T-helper 9 cell (primary cell): ENCODE measurements around the gene UMODL1.

Experiments
- DNase-seq: peaks from one replicate; pipeline ENCODE4 v3.0.0-alpha.2; 2020

UMODL1 gene

GRCh38 chr21:42040411-42041180, 30.5 kb upstream of the UMODL1 start:
- no peak for DNase-seq

DNA sequence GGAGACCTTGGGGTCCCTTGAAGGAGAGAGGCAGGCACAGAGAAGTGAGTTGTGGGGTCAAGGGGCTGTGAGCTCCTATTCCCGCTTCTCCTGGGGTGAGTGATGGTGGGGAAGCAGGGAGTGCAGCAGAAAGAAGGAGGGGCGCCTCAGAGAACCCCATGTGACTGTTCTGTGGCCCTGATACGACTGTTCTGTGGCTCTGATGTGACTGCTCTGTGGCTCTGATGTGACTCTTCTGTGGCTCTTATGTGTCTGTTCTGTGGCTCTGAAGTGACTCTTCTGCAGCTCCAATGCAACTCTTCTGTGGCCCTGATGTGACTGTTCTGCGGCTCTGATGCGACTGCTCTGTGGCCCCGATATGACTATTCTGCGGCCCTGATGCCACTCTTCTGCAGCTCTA, 29.9 kb upstream of the UMODL1 start:
- no peak for DNase-seq

DNA sequence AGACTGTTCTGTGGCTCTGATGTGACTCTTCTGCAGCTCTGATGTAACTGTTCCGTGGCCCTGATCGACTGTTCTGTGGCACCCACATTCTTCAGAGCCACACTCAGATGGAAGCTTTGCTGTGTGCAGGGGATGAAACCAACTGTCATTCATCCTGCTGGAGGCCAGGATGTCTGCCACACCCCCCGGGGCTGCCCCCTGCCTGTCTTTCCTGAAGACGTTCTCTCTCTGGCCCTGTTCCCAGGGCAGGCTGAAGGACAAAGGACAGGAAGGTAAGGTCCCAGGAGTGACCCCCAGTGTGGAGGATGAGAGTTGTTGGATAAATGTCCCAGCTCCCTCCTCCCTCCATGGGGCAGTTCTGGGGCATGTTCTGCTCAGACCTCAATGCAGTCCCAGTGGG, 29.4 kb upstream of the UMODL1 start:
- no peak for DNase-seq

DNA sequence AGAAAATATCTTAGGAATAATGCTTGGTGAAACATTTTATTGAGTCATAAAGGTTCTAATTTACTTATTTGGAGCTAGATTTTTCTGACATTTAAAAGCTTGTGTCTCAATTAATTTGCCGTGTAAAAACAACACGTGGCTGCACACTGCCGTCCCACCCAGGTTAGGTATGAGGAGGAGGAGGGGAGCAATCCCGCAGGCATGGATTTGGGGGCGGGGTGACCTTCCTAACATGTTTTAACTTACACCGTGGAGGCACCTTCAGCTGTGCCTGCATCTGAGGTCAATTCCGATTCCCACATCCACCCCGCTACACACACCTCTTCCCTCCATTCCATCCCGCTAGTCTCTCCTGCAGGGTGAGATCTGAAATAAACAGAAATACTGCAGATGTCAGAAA, 28.5 kb upstream of the UMODL1 start:
- no peak for DNase-seq

DNA sequence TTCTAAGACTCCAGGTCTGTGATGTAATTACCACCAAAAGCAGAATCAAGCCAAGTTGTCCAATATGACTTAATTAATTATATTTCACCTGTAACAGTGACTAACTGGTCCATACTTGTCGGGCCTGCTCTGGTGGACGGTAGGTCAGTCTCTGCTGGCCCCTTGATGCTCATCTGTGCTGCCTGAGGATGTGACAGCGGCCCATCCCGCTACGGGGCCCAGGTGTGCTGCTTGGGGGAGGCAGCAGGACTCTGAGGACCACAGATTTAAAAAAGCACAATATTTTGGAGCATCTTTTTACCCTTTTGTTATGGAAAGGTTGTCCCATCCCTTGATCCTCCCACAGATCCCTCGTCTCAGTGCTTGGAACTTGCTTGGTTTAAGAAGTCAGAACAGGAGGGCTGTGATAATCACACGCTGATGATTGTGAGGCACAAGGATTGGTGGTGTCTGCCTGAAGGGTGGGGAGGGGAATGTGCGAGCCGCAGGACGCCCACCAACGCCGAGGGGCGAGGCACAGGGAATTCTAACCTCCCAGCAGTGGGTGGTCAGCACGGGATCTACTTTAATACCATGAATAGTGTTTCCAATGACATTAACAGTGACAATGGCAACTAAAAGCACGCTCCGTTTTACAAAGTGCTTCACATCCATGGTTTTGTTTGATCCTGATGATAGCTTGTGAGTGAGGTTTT, 27.8 kb upstream of the UMODL1 start:
- DNase-seq, result no peak

GRCh38 chr21:42043961-42044360, 27.2 kb upstream of the UMODL1 start:
- DNase-seq, result no peak

- no peak for DNase-seq
Measured at GRCh38 chr21:42044871-42045495, 26.1 kb upstream of the UMODL1 start.

DNA sequence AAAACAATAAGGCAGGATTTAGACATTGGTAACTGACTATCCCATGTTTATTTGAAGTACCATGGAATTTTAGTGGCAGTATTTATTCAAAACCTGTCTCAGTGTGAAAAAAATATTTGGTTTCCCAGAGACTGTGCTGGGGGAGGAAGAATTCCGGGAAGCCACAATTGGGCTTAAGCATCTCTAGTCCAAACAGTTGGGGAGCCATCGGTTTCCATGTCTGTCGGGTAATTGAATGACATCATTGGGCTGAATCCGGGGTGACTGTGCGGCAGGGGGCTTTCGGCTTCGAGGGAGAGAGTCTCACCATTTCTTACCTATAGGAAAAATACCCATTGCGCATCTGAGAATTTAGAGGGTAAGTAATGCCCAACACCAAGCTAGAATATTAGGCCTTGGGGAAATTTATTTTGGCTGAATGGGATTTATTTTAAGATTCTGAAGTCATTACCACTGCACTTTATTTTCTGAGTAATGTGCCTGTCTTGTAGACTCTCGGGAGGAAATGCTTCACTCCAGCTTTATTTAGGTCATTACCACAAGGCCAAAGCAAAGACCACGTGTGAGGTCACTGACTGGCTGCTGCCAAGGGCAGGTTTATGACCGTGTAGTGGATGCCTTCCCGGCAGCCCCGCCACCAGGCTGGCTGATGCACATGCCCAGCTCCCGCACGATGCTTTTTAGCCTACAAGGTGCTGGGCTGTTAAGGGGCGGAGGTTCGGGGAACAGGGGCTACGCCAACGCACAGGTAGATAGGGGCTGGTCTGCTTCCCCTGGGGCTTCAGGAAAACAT, 23.1 kb upstream of the UMODL1 start:
- no peak for DNase-seq

- no peak for DNase-seq
Measured at GRCh38 chr21:42048870-42049577, 22.1 kb upstream of the UMODL1 start.

DNA sequence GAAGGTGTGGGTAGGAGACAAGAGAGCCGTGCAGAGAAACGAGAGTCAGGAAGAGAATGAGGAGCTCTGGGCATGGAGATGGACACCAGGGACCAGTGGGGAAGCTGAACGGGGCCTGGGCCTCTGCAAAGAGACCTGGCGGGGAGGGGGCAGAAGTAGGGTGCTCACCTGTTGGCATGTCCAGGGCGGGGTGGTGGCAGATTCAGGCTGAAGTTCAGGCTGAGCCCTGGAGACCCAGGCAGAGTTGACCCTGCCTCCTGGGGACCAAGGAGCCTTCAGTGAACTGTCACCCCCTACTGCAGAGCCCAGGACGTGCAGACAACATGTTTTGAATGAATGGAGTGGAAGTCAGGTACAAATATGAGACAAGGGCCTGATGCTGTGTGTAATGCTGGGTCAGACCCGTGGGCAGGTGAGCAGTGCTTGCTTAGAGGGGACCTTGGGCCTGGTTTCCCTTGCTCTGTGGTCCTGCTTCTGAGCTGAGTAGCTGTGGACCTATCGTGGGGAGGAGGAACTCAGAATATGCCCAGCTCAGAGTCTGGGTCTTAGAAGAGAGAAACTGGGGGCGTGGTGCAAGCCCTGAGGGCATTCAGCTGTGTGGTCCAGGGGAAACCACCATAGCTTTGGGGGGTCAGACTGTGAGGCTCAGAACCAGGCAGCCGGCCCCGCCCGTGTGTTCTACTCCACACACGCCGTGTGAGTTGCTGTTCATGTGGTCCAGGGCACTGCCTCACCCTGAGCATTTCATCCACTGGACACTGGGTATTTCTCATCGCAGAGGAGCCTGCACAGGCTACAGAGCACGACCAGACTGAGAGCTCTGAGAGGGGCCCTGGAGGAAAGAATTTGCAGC, 21.3 kb upstream of the UMODL1 start:
- DNase-seq, result no peak

DNA sequence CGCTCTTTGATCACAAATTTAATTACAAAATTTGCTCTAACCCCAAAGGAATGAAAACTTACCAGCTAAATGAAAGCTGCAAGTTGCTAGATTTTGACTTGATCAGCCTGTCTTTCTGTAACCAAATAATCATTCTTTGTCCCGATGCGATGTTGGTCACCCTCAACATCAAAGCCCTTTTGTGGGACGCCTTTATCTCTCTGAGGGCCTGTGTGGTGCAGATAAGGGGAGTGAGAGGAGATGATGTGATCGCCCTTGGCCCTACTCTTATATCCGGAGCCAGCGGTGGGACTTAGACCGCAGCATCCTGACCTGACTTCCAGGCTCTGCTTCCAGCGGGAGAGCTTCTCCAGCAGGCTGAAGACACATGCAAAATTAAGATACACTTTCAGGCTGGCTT, 19.3 kb upstream of the UMODL1 start:
- no peak for DNase-seq

DNA sequence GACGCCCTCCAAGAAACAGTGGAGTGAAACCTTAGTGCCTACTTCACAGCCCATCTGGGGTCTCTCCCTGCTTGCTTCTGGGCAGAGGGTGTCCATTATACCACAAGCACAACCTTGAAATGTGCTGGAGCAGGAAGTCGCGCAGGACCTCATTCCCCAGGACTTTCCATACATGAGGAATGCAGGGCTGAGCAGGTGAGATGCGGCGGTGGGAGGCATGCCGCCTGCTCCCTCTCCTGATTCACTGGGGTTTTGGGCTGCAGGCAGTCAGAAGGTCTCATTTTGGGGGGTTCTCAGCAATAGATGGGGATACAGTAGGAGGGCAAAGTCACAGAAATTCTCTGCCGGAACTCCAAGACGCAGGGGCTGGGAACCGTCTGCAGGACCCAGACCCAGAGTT, 15.7 kb upstream of the UMODL1 start:
- no peak for DNase-seq

- DNase-seq, result no peak
Measured at GRCh38 chr21:42056468-42056867, 14.6 kb upstream of the UMODL1 start.

- no peak for DNase-seq
Measured at GRCh38 chr21:42056996-42057689, 14.0 kb upstream of the UMODL1 start.

DNA sequence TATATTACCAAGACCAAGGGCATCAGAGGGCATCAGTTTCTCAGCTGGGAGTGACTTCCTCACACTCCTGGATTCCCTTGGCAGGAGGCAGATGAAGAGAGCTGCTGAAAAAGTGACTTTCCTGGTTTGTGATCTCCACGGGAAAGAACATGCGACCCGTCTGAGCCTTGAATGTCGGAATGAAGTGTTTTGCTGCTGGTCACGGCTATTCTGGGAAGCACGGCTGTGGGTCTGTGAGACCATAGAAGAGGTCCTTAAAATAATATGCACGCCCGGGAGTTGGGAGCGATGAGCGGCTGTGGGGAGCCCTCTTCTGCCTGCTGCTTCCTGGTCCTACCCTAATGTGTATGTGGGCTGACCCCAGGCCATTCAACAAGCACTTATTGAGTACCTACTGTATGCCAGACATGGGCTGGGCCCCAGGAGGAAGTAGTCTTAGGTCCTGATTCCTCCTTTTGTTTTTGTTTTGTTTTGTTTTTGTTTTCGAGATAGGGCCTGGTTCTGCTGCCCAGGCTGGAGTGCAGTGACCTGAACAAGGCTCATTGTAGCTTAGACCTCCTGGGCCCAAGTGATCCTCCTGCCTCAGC, 13.2 kb upstream of the UMODL1 start:
- DNase-seq, result no peak

- DNase-seq, result no peak
Measured at GRCh38 chr21:42058631-42059111, 12.4 kb upstream of the UMODL1 start.

DNA sequence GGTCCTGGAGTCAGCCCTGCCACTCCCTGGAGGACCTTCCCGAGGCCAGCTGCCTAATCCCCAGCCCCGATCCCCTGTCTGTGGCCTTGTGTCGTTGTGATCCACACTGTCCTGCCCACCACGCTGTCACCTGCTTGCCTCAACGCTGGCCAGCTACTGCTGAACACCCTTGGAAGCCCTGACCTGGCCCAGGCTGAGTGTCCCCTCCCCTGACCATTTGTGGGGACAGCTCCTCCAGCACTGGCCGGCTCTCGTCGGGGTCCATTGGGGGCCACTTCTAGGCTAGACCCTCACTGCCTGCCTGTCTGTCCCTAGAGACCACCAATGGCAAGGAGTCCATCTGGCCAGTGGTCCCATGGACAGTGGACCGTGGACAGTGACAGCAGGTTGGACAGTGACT, 12.0 kb upstream of the UMODL1 start:
- DNase-seq, result no peak

- no peak for DNase-seq
Measured at GRCh38 chr21:42059721-42060120, 11.4 kb upstream of the UMODL1 start.

DNA sequence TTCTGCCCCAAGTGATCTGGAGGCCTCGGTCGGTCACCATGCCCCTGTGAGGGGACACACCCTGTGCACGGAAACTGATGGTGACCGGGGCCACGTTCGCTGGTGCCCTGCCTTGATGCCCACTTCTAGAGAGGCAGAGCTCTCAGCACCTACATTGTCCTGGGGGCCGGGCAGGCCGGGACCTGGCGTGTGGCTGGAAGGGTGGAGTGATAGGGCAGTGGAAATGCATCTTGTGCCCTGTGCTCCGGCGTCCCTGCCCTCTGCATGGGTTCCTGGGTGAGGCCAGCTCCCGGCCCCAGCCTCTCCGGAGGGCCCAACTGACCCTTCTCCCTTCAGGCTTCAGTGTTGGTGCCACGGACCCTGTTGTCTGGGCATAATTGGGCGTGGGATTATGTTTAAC, 11.0 kb upstream of the UMODL1 start:
- no peak for DNase-seq

GRCh38 chr21:42061195-42061985, 9.7 kb upstream of the UMODL1 start:
- DNase-seq, result no peak
